Spleen (tissue), 7 donors: Measurements from ENCODE around the gene GAS7.

Experiments
- POLR2A ChIP-seq, 3 donors: fragments of 450-650 bp; IDR thresholded peaks; one replicate each; pipeline ENCODE4 v1.5.1; 2017; ENCODE audit warnings: antibody characterized with exemption in 3 of 3, mild to moderate bottlenecking in 1 of 3
- POLR2AphosphoS5 ChIP-seq, 3 donors: sonication (generic); formaldehyde crosslinking; IDR thresholded peaks; one replicate each; pipeline ENCODE4 v1.5.1; 2017; ENCODE audit warnings: antibody characterized with exemption in 3 of 3
- TF ChIP-seq, protein P1 (sequence below), 11 experiments: fragments of 200-600 bp in 7 of 11; fragments of 450-650 bp in 4 of 11; sonication (generic) in 4 of 11; IDR thresholded peaks in 8 of 11; conservative IDR thresholded peaks in 3 of 11; 1 replicate in 7 of 11; 2 replicates in 4 of 11; pipeline versions ENCODE4 v1.4.0 to v1.8.0; 2016 to 2021; ENCODE audit warnings: antibody characterized with exemption in 11 of 11, inconsistent platforms in 4 of 11, mild to moderate bottlenecking in 1 of 11
- donor health status: DM: no; HTN: no; CAD: no; lungs with moderate emphysema.
- donor health status: DM: no; HTN: no; CAD: no.
- donor health status: DM: no; HTN: no; CAD: no.

DNA sequence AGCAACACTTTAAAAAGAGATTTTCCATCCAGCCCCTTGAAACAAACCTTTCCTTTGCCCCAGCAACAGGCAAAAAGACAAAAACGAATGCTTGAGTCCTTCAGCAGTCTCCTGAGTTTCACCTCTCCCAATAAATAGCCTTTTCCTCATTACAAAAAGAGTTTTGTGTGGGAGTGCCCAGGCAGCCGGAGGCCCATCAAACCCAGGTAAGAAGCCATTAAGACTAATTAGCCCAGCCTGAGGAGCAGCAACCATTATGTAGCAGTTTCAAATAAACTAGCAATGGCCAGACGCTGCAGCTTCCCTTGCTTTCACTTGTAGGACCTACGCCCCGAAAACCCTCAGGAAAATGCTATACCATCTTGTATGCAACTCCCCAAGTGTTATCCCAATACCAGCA lies 15.6 kb downstream of the GAS7 start:
- TF ChIP-seq, protein P1, sequence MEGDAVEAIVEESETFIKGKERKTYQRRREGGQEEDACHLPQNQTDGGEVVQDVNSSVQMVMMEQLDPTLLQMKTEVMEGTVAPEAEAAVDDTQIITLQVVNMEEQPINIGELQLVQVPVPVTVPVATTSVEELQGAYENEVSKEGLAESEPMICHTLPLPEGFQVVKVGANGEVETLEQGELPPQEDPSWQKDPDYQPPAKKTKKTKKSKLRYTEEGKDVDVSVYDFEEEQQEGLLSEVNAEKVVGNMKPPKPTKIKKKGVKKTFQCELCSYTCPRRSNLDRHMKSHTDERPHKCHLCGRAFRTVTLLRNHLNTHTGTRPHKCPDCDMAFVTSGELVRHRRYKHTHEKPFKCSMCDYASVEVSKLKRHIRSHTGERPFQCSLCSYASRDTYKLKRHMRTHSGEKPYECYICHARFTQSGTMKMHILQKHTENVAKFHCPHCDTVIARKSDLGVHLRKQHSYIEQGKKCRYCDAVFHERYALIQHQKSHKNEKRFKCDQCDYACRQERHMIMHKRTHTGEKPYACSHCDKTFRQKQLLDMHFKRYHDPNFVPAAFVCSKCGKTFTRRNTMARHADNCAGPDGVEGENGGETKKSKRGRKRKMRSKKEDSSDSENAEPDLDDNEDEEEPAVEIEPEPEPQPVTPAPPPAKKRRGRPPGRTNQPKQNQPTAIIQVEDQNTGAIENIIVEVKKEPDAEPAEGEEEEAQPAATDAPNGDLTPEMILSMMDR (IDR thresholded peaks at IDR 0.05 in 8 of 11, conservative IDR thresholded peaks at IDR 0.05 in 3 of 11): no peak
- TF ChIP-seq POLR2A (IDR thresholded peaks at IDR 0.05) (no peak), POLR2AphosphoS5 (IDR thresholded peaks at IDR 0.05) (no peak)
